Left ventricle myocardium superior (tissue), 1 donor: ENCODE data around the gene AMPD2. TPM values are rescaled to one million over a fixed set of nuclear protein-coding genes. Genes with fewer than 3 reads are reported as not detected.

ENCODE experiments used
- ATAC-seq: fragments of 200-7000 bp; cut with Tn5 transposase; one replicate; pipeline ENCODE4 v1.9.1; 2020; ENCODE audit warnings: mild to moderate bottlenecking, moderate library complexity
- DNase-seq: peaks from one replicate; pipeline ENCODE4 v3.0.0-alpha.2; 2020
- intact Hi-C: fragments of 100-400 bp; cut with micrococcal nuclease; formaldehyde crosslinking; loops from one replicate; pipeline ENCODE4 v1.11.0; 2022
- long read RNA-seq: library from polyadenylated mRNA; unstranded; transcript quantifications from one replicate; pipeline ENCODE4 v2.0.0, GENCODE V29; 2021
- total RNA-seq: library from RNA; stranded (reverse); fragmentation: NEBNext Ultra II Directional; extraction: Animal tissue kit (Norgen Biotek cat#: 25700); gene quantifications from one replicate; pipeline ENCODE4 v1.2.1, GENCODE V29; 2021
- donor health status: DM: no; HTN: yes; CAD: no; lungs with severe emphysema.

The AMPD2 gene
- 11.0 TPM for total RNA-seq
- long read RNA-seq, partial matches to known transcripts, result 1 of 2 reads
- long read RNA-seq, other reads (novel, unspliced or antisense), result 1 of 2 reads

- DNase-seq (peak; percentile 87), ATAC-seq (peak; percentile 74)
- intact Hi-C loops, result no loop called here
Observed at GRCh38 chr1:109619576-109620400, at the start of gene AMPD2, which contains the start of gene GNAT2. AMPD2 (plus strand) TSS chr1:109619837; CDS start chr1:109621176, 1,339 bp downstream. GNAT2 (minus strand) TSS chr1:109619616; CDS start chr1:109612870, 6,746 bp downstream.

- ATAC-seq (peak; percentile 67), DNase-seq (no peak)
- intact Hi-C loops, result no loop called here
Observed at GRCh38 chr1:109570414-109570813, 49.2 kb upstream of the AMPD2 start.

GRCh38 chr1:109573785-109574184 lies 45.9 kb upstream of the AMPD2 start:
- intact Hi-C loops, result no loop called here
- DNase-seq (no peak), ATAC-seq (peak; percentile 48)

- intact Hi-C loops, result no loop called here
- ATAC-seq, result no peak
Observed at GRCh38 chr1:109578947-109579443, 40.6 kb upstream of the AMPD2 start.

GRCh38 chr1:109579491-109579890 lies 40.1 kb upstream of the AMPD2 start:
- ATAC-seq (peak; percentile 90), DNase-seq (no peak)
- intact Hi-C loops, result no loop called here

More at GRCh38 chr1:109578947-109579443, 40.6 kb upstream of the AMPD2 start:
- DNase-seq, result no peak

- DNase-seq (no peak), ATAC-seq (no peak)
- intact Hi-C loops, result no loop called here
Observed at GRCh38 chr1:109582021-109582420, 37.6 kb upstream of the AMPD2 start.

- no peak for ATAC-seq
- intact Hi-C loops, result no loop called here
Observed at GRCh38 chr1:109584766-109585165, 34.9 kb upstream of the AMPD2 start.

GRCh38 chr1:109586055-109586454 lies 33.6 kb upstream of the AMPD2 start:
- DNase-seq, result no peak
- ATAC-seq, result no peak
- intact Hi-C loops, result no loop called here

More at GRCh38 chr1:109584766-109585165, 34.9 kb upstream of the AMPD2 start:
- DNase-seq, result no peak

- ATAC-seq (no peak), DNase-seq (no peak)
- intact Hi-C loops, result no loop called here
Observed at GRCh38 chr1:109589177-109589576, 30.5 kb upstream of the AMPD2 start.

- intact Hi-C loops, result no loop called here
- no peak for ATAC-seq
Observed at GRCh38 chr1:109589679-109590078, 30.0 kb upstream of the AMPD2 start.

GRCh38 chr1:109592916-109593315 lies 26.7 kb upstream of the AMPD2 start:
- DNase-seq (no peak), ATAC-seq (no peak)
- intact Hi-C loops, result no loop called here

More at GRCh38 chr1:109589679-109590078, 30.0 kb upstream of the AMPD2 start:
- no peak for DNase-seq

GRCh38 chr1:109595531-109595930 lies 24.1 kb upstream of the AMPD2 start:
- ATAC-seq, result no peak
- intact Hi-C loops, result no loop called here

GRCh38 chr1:109598156-109598555 lies 21.5 kb upstream of the AMPD2 start:
- ATAC-seq (no peak), DNase-seq (no peak)
- intact Hi-C loops, result no loop called here

More at GRCh38 chr1:109595531-109595930, 24.1 kb upstream of the AMPD2 start:
- DNase-seq, result no peak

- ATAC-seq, result no peak
- no peak for DNase-seq
- intact Hi-C loops, result no loop called here
Observed at GRCh38 chr1:109598655-109599054, 21.0 kb upstream of the AMPD2 start.

GRCh38 chr1:109603229-109603628 lies 16.4 kb upstream of the AMPD2 start:
- intact Hi-C loops, result no loop called here
- ATAC-seq (no peak), DNase-seq (no peak)

GRCh38 chr1:109605381-109605780 lies 14.3 kb upstream of the AMPD2 start:
- DNase-seq, result no peak
- no peak for ATAC-seq
- intact Hi-C loops, result no loop called here

- ATAC-seq, result no peak
- DNase-seq, result no peak
- intact Hi-C loops, result no loop called here
Observed at GRCh38 chr1:109609881-109610280, 9.8 kb upstream of the AMPD2 start.

- intact Hi-C loops, result no loop called here
- no peak for DNase-seq
Observed at GRCh38 chr1:109610609-109611307, 8.9 kb upstream of the AMPD2 start.

GRCh38 chr1:109611308-109611990 lies 8.2 kb upstream of the AMPD2 start:
- DNase-seq (no peak), ATAC-seq (no peak)
- intact Hi-C loops, result no loop called here

More at GRCh38 chr1:109610609-109611307, 8.9 kb upstream of the AMPD2 start:
- ATAC-seq, result no peak
